Right lobe of liver (tissue), 4 donors: ENCODE results near the gene CILP2.

Source experiments
- CTCF ChIP-seq, 4 donors: fragments of 200-600 bp in 3 of 4; fragments of 450-650 bp in 1 of 4; IDR thresholded peaks; one replicate each; pipeline versions ENCODE4 v1.5.1 to v1.8.0; 2016 to 2022; ENCODE audit warnings: antibody characterized with exemption in 4 of 4, mild to moderate bottlenecking in 2 of 4
- POLR2A ChIP-seq: fragments of 450-650 bp; IDR thresholded peaks from one replicate; pipeline ENCODE4 v1.6.1; 2017; ENCODE audit warnings: antibody characterized with exemption, mild to moderate bottlenecking
- donor health status: DM: no; HTN: no; CAD: no.
- donor health status: DM: no; HTN: no; CAD: no.
- donor health status: DM: no; HTN: yes; CAD: no.

- TF ChIP-seq POLR2A (no peak), CTCF (IDR thresholded peaks at IDR 0.05) (no peak)
Measured at GRCh38 chr19:19558055-19558454, 20.0 kb downstream of the CILP2 start.
